Neural progenitor cell (in vitro differentiated cells): ENCODE data around the gene ITGA5.

ENCODE experiments used
- CTCF ChIP-seq: fragments of 200-600 bp; sonication (generic); IDR thresholded peaks from 2 replicates; pipeline ENCODE4 v1.5.1; 2017; ENCODE audit warnings: antibody characterized with exemption, mild to moderate bottlenecking
- EZH2 ChIP-seq: fragments of 200-600 bp; sonication (generic); IDR thresholded peaks from 2 replicates; pipeline ENCODE4 v1.6.1; 2017; ENCODE audit warnings: antibody characterized with exemption, mild to moderate bottlenecking, moderate library complexity
- EZH2phosphoT487 ChIP-seq: fragments of 200-600 bp; sonication (generic); IDR thresholded peaks from 2 replicates; pipeline ENCODE4 v1.6.1; 2017; ENCODE audit warnings: antibody characterized with exemption

- TF ChIP-seq CTCF (no peak), EZH2 (no peak), EZH2phosphoT487 (no peak)
Observed at GRCh38 chr12:54417712-54418440, 1.2 kb downstream of the ITGA5 start.
